GM12892 (cell line): ENCODE results near the gene PTPN23.

Source experiments
- POLR2A ChIP-seq: IDR thresholded peaks from 2 replicates; pipeline ENCODE4 v1.6.1; 2011; ENCODE audit warnings: low read depth, low read length, control low read depth
- POLR2AphosphoS5 ChIP-seq: IDR thresholded peaks from 2 replicates; pipeline ENCODE4 v1.6.1; 2011; ENCODE audit warnings: low read depth, low read length, control low read depth

DNA sequence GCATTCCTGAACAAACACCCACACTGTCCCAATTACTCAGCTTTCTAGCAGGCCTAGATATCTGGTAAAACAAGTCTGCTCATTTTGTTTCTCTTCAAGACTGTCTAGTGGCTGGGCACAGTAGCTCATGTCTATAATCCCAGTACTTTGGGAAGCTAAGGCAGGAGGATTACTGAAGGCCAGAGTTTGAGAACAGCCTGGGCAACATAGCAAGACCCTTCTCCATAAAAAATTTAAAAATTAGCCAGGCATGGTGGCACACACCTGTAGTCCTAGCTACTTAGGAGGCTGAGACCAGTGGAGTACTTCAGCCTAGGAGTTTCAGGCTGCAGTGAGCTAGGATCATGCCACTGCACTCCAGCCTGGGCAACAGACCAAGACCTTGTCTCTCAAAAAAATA is 6.2 kb upstream of the PTPN23 start:
- TF ChIP-seq POLR2AphosphoS5: no peak
- TF ChIP-seq POLR2A: no peak
